Measurements from ENCODE around the gene IPCEF1.

DNA sequence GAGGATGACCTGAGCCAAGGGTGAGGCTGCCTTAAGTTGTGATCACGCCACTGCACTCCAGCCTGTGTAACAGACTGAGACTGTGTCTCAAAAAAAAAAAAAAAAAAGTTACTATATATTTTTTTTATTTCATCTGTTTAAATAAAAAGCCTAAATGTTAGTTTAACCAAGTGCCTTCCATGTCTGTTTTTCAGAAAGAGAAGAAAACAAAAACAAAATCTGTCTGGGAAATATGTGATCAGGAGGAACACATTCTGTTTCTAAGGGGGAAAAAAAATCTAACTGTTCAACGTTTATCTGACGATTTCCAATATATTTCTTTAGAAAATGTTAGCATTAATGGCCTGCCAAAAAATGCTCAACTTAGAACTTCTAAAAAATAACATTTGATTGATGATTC lies 147.0 kb downstream of the IPCEF1 start:
- TF ChIP-seq, protein P1, sequence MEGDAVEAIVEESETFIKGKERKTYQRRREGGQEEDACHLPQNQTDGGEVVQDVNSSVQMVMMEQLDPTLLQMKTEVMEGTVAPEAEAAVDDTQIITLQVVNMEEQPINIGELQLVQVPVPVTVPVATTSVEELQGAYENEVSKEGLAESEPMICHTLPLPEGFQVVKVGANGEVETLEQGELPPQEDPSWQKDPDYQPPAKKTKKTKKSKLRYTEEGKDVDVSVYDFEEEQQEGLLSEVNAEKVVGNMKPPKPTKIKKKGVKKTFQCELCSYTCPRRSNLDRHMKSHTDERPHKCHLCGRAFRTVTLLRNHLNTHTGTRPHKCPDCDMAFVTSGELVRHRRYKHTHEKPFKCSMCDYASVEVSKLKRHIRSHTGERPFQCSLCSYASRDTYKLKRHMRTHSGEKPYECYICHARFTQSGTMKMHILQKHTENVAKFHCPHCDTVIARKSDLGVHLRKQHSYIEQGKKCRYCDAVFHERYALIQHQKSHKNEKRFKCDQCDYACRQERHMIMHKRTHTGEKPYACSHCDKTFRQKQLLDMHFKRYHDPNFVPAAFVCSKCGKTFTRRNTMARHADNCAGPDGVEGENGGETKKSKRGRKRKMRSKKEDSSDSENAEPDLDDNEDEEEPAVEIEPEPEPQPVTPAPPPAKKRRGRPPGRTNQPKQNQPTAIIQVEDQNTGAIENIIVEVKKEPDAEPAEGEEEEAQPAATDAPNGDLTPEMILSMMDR (IDR thresholded peaks at IDR 0.05), result no peak
- TF ChIP-seq POLR2A (IDR thresholded peaks at IDR 0.05), result no peak
